Fibroblast of lung (primary cell): Measurements from ENCODE around the gene CPSF3. TPM values are rescaled to one million over a fixed set of nuclear protein-coding genes. Genes with fewer than 3 reads are reported as not detected.
"Not testable (repeated sequence)": the region's sequence is repeated elsewhere in the genome, so short reads cannot be mapped to it uniquely, and the experiment has no call there.

Source experiments
- DNase-seq, 2 donors: peaks; one replicate each; pipeline versions ENCODE4 v3.0.0 to v3.0.0-alpha.2; 2010; ENCODE audit warnings: low read depth in 2 of 2
- H2AFZ ChIP-seq: 2 replicates; pipeline ENCODE4 v1.5.1; 2012; ENCODE audit warnings: low read length, control low read depth, inconsistent platforms
- H3K27ac ChIP-seq: 2 replicates; pipeline ENCODE4 v1.5.1; 2011; ENCODE audit warnings: low read length, control low read depth; ENCODE audit not compliant: insufficient read depth
- H3K27me3 ChIP-seq: 2 replicates; pipeline ENCODE4 v1.5.1; 2011; ENCODE audit warnings: mild to moderate bottlenecking, low read length; ENCODE audit not compliant: control insufficient read depth, insufficient read depth
- H3K36me3 ChIP-seq: 2 replicates; pipeline ENCODE4 v1.5.1; 2011; ENCODE audit warnings: low read length; ENCODE audit not compliant: control insufficient read depth, insufficient read depth
- H3K4me1 ChIP-seq: 2 replicates; pipeline ENCODE4 v1.5.1; 2011; ENCODE audit warnings: low read length; ENCODE audit not compliant: control insufficient read depth, insufficient read depth; ENCODE audit errors: extremely low read depth
- H3K4me2 ChIP-seq: 2 replicates; pipeline ENCODE4 v1.5.1; 2011; ENCODE audit warnings: low read length, control low read depth; ENCODE audit not compliant: insufficient read depth; ENCODE audit errors: extremely low read depth
- H3K4me3 ChIP-seq, 4 experiments: fragments of 200-600 bp in 1 of 4; sonication (generic) in 1 of 4; replicated peaks in 1 of 4; 2 replicates each; pipeline ENCODE4 v1.5.1; 2011 to 2016; ENCODE audit warnings: low read length in 4 of 4, low read depth in 3 of 4, mild to moderate bottlenecking in 3 of 4, control low read depth in 2 of 4, inconsistent platforms in 1 of 4, mixed read lengths in 1 of 4; ENCODE audit not compliant: insufficient read depth in 1 of 4; ENCODE audit errors: control extremely low read depth in 1 of 4
- H3K79me2 ChIP-seq: 2 replicates; pipeline ENCODE4 v1.5.1; 2012; ENCODE audit warnings: mild to moderate bottlenecking, low read length, inconsistent platforms; ENCODE audit not compliant: control insufficient read depth, insufficient read depth
- H3K9ac ChIP-seq: 2 replicates; pipeline ENCODE4 v1.5.1; 2011; ENCODE audit warnings: mild to moderate bottlenecking, low read length, control low read depth; ENCODE audit not compliant: insufficient read depth
- H3K9me3 ChIP-seq: 2 replicates; pipeline ENCODE4 v1.5.1; 2012; ENCODE audit warnings: low read depth, low read length; ENCODE audit not compliant: control insufficient read depth, insufficient read depth
- H4K20me1 ChIP-seq: 2 replicates; pipeline ENCODE4 v1.5.1; 2011; ENCODE audit warnings: low read length; ENCODE audit not compliant: control insufficient read depth, insufficient read depth; ENCODE audit errors: extremely low read depth
- CTCF ChIP-seq, 2 donors: IDR thresholded peaks in 1 of 2; conservative IDR thresholded peaks in 1 of 2; 1 replicate in 1 of 2; 2 replicates in 1 of 2; pipeline ENCODE4 v1.5.1; 2011 to 2012; ENCODE audit warnings: low read length in 2 of 2, control low read depth in 1 of 2, inconsistent platforms in 1 of 2, low read depth in 1 of 2, mild to moderate bottlenecking in 1 of 2
- EZH2 ChIP-seq: IDR thresholded peaks from 2 replicates; pipeline ENCODE4 v1.5.1; 2012; ENCODE audit warnings: low read length, control low read depth, mild to moderate bottlenecking; ENCODE audit errors: missing control alignments
- polyA plus RNA-seq, 2 donors: library from polyadenylated mRNA; depleted of rRNA in 1 of 2; stranded (reverse) in 1 of 2; unstranded in 1 of 2; fragments of >200 nt; gene quantifications; 2 replicates each; pipeline ENCODE4 v1.2.1, GENCODE V29; 2011 to 2012; ENCODE audit warnings: missing spikeins in 1 of 2
- total RNA-seq: library from RNA; depleted of rRNA; stranded (reverse); fragments of >200 nt; gene quantifications from 2 replicates; pipeline ENCODE4 v1.2.1, GENCODE V29; 2014

CPSF3 gene
- total and polyA plus RNA-seq, 2 donors (not counting 1 experiment from before 2014, with no cell fraction given) = 48.6 to 53.0 TPM

DNA sequence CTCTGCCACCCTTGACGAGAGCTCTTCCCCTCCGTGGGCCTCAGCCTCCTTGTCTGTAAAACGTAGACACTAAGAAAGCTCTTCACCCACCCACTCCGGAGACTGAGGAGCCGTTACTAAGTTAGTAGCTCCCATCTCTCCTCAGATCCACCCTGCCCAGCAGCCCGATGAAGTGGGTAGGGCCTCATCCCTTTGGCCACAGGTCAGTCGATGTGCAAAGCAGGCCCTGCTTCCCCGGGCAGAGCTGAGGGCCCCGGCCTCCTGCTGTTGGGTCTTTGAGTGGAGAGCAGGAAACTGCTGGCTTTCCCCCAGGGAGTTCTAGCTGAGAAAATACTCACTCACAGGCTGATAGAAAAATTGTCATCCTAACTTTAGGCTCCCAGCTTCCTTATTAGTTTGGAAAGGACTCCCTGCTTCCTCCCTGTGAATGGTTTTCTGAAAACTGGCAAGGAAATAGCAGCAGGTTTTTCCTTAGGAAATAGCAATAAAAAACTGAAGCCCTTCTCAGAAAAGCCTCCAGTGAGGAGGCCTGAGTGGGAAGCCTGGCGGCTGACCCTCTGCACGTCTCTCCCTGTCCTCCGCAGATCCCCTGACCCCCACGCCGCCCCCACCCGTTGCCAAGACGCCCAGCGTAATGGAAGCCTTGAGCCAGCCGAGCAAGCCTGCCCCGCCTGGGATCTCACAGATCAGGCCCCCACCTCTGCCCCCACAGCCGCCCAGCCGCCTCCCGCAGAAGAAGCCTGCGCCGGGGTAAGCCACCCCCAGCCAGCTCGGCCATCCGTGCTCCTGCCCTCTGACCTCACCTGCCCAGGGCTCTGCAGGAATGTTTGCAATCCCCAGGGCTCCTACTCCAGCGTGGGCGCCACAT is 30.3 kb upstream of the CPSF3 start:
- DNase-seq = no peak
- TF ChIP-seq CTCF (conservative IDR thresholded peaks at IDR 0.05 in 1 of 2, IDR thresholded peaks at IDR 0.05 in 1 of 2; ENCODE audit: low read depth in 1 of 2, low read length in 2 of 2) = no peak
- no peak for TF ChIP-seq EZH2
- H3K36me3 ChIP-seq = peaks cover 3% of the 10 kb centered on the region
- no peak overlapping the region for H3K27ac ChIP-seq
- H4K20me1 ChIP-seq = no peaks in the 10 kb centered on the region
- no peak overlapping the region for H3K9ac ChIP-seq
- H3K4me1 ChIP-seq = no peaks in the 10 kb centered on the region
- no peaks in the 10 kb centered on the region for H3K27me3 ChIP-seq
- no peaks in the 10 kb centered on the region for H3K79me2 ChIP-seq
- no peak overlapping the region for H3K4me3 ChIP-seq
- H3K4me2 ChIP-seq = no peak overlapping the region
- no peaks in the 10 kb centered on the region for H3K9me3 ChIP-seq
- no peak overlapping the region for H2AFZ ChIP-seq

DNA sequence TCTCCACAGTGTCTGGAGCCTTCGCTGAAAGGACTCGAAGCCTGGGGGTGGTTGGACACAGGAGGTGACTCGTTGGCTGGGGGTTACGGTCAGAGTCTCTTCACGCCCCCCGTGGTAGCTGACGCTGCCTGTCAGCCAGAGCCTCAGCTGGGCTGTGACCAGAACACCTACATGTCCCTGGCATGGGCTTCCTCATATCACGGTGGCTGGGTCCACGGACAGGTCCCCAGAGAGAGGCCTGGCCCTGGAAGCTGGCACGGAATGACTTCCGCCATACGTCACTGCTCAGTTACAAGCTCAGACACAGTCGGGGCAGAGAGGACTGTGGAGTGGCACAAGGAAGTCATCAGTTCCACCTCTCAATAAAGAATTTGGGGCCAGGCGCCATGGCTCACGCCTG is 28.6 kb upstream of the CPSF3 start:
- Histone ChIP-seq H4K20me1 (no peaks in the 10 kb centered on the region), H3K36me3 (peaks cover 5% of the 10 kb centered on the region), H3K4me3 (no peak overlapping the region), H3K27me3 (no peaks in the 10 kb centered on the region), H3K4me1 (no peaks in the 10 kb centered on the region), H3K9me3 (no peaks in the 10 kb centered on the region), H3K4me2 (no peak overlapping the region), H3K27ac (no peak overlapping the region), H3K79me2 (no peaks in the 10 kb centered on the region), H2AFZ (no peak overlapping the region), H3K9ac (no peak overlapping the region)
- TF ChIP-seq EZH2 (no peak), CTCF (conservative IDR thresholded peaks at IDR 0.05 in 1 of 2, IDR thresholded peaks at IDR 0.05 in 1 of 2; ENCODE audit: low read depth in 1 of 2, low read length in 2 of 2) (no peak)
- no peak for DNase-seq

DNA sequence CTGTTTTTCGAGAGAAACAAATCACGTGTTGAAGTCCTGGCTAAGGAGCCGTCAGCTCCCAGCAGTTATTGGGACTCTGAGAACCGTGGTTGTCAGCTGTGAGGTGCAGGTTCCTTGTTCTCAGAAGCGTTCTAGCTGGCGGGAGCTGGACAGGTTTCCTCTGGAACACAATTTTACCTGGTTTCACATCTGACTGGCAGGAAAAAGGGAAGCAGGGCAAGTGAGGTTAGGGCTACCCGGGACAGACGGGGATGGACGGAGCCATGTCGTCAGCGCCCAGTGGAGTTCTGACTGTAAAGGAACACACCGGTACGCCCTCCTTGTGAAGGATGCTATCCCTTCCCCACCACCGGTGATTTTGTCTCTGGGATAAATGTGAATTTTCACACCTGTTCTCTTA is 26.3 kb upstream of the CPSF3 start:
- Histone ChIP-seq H3K36me3 (peaks cover 5% of the 10 kb centered on the region), H3K4me2 (no peak overlapping the region)
- no peak for DNase-seq

GRCh38 chr2:9398251-9398650 is 25.2 kb upstream of the CPSF3 start:
- not testable (repeated sequence) for H3K79me2 ChIP-seq, H2AFZ ChIP-seq, H4K20me1 ChIP-seq, DNase-seq, H3K4me1 ChIP-seq, H3K27me3 ChIP-seq, H3K4me3 ChIP-seq, H3K9ac ChIP-seq, H3K4me2 ChIP-seq, H3K9me3 ChIP-seq, H3K27ac ChIP-seq, H3K36me3 ChIP-seq

More for the DNA sequence above, 26.3 kb upstream of the CPSF3 start:
- Histone ChIP-seq H3K4me3 (no peak overlapping the region), H3K27ac (no peak overlapping the region), H3K9ac (no peak overlapping the region), H4K20me1 (no peaks in the 10 kb centered on the region), H3K27me3 (no peaks in the 10 kb centered on the region), H3K79me2 (no peaks in the 10 kb centered on the region), H3K4me1 (no peaks in the 10 kb centered on the region), H3K9me3 (no peaks in the 10 kb centered on the region), H2AFZ (no peak overlapping the region)
- TF ChIP-seq CTCF (conservative IDR thresholded peaks at IDR 0.05 in 1 of 2, IDR thresholded peaks at IDR 0.05 in 1 of 2; ENCODE audit: low read depth in 1 of 2, low read length in 2 of 2) = no peak
- no peak for TF ChIP-seq EZH2
